Mammary epithelial cell (primary cell): ENCODE measurements around the gene PLEKHA6.

Experiments
- CTCF ChIP-seq, 2 donors: IDR thresholded peaks in 1 of 2; conservative IDR thresholded peaks in 1 of 2; 2 replicates each; pipeline ENCODE4 v1.5.1; 2011 to 2012; ENCODE audit warnings: inconsistent platforms in 2 of 2, low read length in 2 of 2, mild to moderate bottlenecking in 2 of 2, control low read depth in 1 of 2, low read depth in 1 of 2; ENCODE audit not compliant: insufficient read depth in 1 of 2; ENCODE audit errors: extremely low read depth in 1 of 2
- EZH2 ChIP-seq: IDR thresholded peaks from 2 replicates; pipeline ENCODE4 v1.6.1; 2012; ENCODE audit warnings: low read length, inconsistent platforms, borderline replicate concordance

GRCh38 chr1:204362984-204363334, 3.2 kb upstream of the PLEKHA6 start:
- TF ChIP-seq EZH2 (no peak), CTCF (conservative IDR thresholded peaks at IDR 0.05 in 1 of 2, IDR thresholded peaks at IDR 0.05 in 1 of 2; ENCODE audit: extremely low read depth in 1 of 2, insufficient read depth in 1 of 2, low read depth in 1 of 2, low read length in 2 of 2) (no peak)
